PFSK-1 (cell line): Measurements from ENCODE around the gene SLC38A5.

ENCODE experiments used
- POLR2AphosphoS5 ChIP-seq: IDR thresholded peaks from 2 replicates; pipeline ENCODE4 v1.6.1; 2012; ENCODE audit warnings: low read depth, mild to moderate bottlenecking, control low read depth, low read length, moderate library complexity
- SIN3A ChIP-seq: IDR thresholded peaks from 2 replicates; pipeline ENCODE4 v1.6.1; 2012; ENCODE audit warnings: mild to moderate bottlenecking, low read length, moderate library complexity, borderline replicate concordance; ENCODE audit not compliant: insufficient read depth
- TF ChIP-seq, protein P1 (sequence below), 2 experiments: IDR thresholded peaks; 2 replicates each; pipeline versions ENCODE4 v1.6.1 to v1.8.0; 2011 to 2012; ENCODE audit warnings: low read depth in 2 of 2, low read length in 2 of 2, control low read depth in 1 of 2, inconsistent platforms in 1 of 2, mild to moderate bottlenecking in 1 of 2, moderate library complexity in 1 of 2; ENCODE audit not compliant: insufficient read depth in 1 of 2

DNA sequence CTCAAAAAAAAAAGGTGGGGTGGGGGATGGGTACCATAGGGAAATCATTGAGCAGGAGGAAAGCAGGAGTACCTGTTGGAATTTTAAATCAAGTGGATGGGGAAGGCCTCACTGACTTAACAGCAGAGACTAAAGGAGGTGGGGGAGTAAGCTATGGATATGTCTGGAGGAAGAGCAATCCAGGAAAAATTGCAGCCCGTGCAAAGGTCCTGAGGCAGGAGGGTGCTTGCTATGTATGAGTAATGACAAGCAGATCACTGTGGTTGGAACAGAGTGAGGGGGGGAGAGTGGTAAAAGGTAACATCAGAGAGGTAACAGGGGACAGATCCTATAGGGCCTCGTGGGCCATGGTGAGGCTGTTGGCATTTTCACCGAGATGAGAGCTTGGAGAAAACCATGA is 10.1 kb upstream of the SLC38A5 start:
- no peak for TF ChIP-seq POLR2AphosphoS5
- TF ChIP-seq SIN3A, result no peak
- TF ChIP-seq, protein P1, sequence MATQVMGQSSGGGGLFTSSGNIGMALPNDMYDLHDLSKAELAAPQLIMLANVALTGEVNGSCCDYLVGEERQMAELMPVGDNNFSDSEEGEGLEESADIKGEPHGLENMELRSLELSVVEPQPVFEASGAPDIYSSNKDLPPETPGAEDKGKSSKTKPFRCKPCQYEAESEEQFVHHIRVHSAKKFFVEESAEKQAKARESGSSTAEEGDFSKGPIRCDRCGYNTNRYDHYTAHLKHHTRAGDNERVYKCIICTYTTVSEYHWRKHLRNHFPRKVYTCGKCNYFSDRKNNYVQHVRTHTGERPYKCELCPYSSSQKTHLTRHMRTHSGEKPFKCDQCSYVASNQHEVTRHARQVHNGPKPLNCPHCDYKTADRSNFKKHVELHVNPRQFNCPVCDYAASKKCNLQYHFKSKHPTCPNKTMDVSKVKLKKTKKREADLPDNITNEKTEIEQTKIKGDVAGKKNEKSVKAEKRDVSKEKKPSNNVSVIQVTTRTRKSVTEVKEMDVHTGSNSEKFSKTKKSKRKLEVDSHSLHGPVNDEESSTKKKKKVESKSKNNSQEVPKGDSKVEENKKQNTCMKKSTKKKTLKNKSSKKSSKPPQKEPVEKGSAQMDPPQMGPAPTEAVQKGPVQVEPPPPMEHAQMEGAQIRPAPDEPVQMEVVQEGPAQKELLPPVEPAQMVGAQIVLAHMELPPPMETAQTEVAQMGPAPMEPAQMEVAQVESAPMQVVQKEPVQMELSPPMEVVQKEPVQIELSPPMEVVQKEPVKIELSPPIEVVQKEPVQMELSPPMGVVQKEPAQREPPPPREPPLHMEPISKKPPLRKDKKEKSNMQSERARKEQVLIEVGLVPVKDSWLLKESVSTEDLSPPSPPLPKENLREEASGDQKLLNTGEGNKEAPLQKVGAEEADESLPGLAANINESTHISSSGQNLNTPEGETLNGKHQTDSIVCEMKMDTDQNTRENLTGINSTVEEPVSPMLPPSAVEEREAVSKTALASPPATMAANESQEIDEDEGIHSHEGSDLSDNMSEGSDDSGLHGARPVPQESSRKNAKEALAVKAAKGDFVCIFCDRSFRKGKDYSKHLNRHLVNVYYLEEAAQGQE (IDR thresholded peaks at IDR 0.05; ENCODE audit: insufficient read depth in 1 of 2, low read depth in 2 of 2, low read length in 2 of 2), result no peak
